Measurements from ENCODE around the gene OR5K2.

OR5K2 gene

DNA sequence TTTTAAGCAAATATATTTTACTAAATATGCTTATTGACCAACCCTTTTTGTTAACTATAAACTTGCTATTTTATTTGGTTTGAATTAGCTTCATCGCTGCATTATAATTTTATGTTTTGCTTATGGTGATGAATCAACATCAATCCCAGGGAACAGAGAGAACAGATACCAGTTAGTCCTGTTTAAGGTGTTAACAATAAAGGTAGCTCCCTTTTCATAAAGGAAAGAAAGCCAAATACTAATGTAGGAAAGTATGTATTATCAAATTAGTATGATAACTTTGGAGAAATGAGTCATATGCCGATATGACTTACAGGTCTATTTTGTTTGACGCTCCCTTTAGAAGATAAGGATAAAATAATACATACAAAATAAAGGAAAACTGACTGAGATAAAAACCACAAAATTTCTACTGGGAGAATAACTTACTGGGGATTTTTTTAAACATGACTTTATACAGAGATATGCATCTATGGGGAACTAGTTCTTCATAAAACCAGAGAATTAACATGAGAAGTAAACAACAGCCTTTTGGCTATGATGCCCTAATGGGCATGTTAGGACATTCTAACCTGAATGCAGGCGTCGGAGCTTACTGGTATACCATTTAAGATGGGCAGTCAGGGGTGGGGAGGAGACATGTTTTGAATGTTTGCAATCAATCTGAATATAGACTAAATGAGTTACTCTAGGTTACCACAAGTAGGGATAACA is 4.5 kb downstream of the OR5K2 start:
- no peaks in the 10 kb centered on the region for H3K9me3 ChIP-seq (ENCODE audit: control insufficient read depth, low read length)
- no peaks in the 10 kb centered on the region for H3K36me3 ChIP-seq (ENCODE audit: control insufficient read depth, insufficient read depth, low read length)
- H3K27me3 ChIP-seq (ENCODE audit: control insufficient read depth, insufficient read depth, low read length): no peaks in the 10 kb centered on the region
- H3K9ac ChIP-seq (ENCODE audit: low read length): no peak overlapping the region
- H3K4me1 ChIP-seq (ENCODE audit: control insufficient read depth, insufficient read depth, low read length): no peaks in the 10 kb centered on the region
- H3K4me3 ChIP-seq (ENCODE audit: low read length): no peak overlapping the region

DNA sequence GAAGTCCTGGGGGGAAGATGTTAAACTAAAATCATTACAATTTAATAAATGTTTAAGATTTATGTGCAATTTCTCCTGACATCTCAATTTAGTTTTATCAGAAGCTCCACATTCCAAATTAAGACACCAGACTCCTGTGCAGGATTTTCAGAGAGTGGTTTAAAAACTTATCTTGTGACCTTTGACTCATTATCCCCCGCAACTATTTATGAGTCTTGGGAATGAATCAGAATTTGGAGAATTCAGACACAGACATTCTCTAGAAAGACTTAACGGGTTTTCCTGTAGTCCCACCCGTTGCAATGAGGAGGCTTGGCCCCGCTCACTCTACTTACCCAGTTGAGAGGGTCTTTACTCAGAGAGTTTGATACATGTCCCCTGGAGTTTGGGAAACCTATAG is 7.1 kb downstream of the OR5K2 start:
- H3K9ac ChIP-seq (ENCODE audit: low read length): no peak overlapping the region
- H3K9me3 ChIP-seq (ENCODE audit: control insufficient read depth, low read length): no peaks in the 10 kb centered on the region
- no peak overlapping the region for H3K4me3 ChIP-seq (ENCODE audit: low read length)
- H3K36me3 ChIP-seq (ENCODE audit: control insufficient read depth, insufficient read depth, low read length): no peaks in the 10 kb centered on the region
- H3K27me3 ChIP-seq (ENCODE audit: control insufficient read depth, insufficient read depth, low read length): no peaks in the 10 kb centered on the region
- H3K4me1 ChIP-seq (ENCODE audit: control insufficient read depth, insufficient read depth, low read length): no peaks in the 10 kb centered on the region

DNA sequence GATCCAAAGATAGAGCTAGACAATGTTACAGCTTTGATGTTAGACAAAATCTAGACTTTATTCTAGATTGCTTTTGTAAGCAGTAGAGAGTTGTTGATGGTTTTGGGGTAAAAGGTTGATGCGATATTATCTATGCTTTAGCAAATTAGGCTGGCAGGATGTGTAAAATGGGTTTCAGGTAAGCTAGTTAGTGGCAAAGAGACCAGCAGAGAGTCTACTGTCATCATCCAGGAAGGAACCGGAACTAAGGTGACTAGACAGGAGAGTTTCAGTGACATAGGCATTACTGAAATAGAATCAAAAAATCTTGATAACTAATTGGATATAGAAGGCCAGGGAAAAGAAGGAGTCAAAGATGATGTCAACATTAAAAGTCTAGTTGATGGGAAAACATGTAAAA is 11.1 kb downstream of the OR5K2 start:
- Histone ChIP-seq H3K4me3 (ENCODE audit: low read length) (no peak overlapping the region), H3K27me3 (ENCODE audit: control insufficient read depth, insufficient read depth, low read length) (no peaks in the 10 kb centered on the region), H3K9me3 (ENCODE audit: control insufficient read depth, low read length) (no peaks in the 10 kb centered on the region), H3K36me3 (ENCODE audit: control insufficient read depth, insufficient read depth, low read length) (no peaks in the 10 kb centered on the region), H3K9ac (ENCODE audit: low read length) (no peak overlapping the region), H3K4me1 (ENCODE audit: control insufficient read depth, insufficient read depth, low read length) (no peaks in the 10 kb centered on the region)

DNA sequence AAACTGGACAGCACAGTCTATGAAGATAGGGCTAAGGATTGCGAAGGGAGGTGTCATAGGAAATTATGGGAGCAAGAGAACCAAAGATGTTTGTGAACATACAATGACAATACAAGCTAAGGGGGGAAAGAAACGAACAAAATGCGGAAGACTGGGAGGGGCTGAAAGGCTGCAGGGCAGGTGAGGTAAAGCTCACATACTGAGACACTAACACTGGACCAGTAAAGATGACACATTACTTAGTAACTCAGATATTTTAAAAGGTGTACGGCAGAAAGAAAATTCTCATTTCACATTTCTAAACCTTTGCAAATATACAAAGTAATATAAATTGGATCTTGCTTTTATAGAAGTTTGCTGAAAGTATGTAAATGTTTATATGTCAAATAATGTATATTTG is 15.1 kb downstream of the OR5K2 start:
- no peaks in the 10 kb centered on the region for H3K36me3 ChIP-seq (ENCODE audit: control insufficient read depth, insufficient read depth, low read length)
- no peaks in the 10 kb centered on the region for H3K9me3 ChIP-seq (ENCODE audit: control insufficient read depth, low read length)
- no peak overlapping the region for H3K9ac ChIP-seq (ENCODE audit: low read length)
- H3K4me3 ChIP-seq (ENCODE audit: low read length): no peak overlapping the region
- no peaks in the 10 kb centered on the region for H3K27me3 ChIP-seq (ENCODE audit: control insufficient read depth, insufficient read depth, low read length)
- no peaks in the 10 kb centered on the region for H3K4me1 ChIP-seq (ENCODE audit: control insufficient read depth, insufficient read depth, low read length)

DNA sequence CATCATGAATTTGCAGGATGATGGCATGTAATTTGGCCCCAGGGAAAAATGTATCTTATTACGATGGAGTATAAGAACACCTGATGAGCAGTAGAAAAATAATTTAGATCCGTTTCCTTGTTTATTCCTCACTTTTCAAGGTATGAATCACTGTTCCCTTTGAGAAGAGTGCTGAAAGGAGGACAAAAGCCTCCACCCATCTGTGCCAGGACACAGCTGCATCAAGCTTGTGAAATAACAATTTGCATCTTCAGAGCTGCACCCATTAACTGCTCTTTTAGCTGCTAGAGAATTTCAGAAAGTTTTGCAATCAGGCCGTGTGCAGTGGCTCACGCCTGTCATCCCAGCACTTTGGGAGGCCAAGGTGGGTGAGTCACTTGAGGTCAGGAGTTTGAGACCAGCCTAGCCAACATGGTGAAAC is 15.6 kb downstream of the OR5K2 start:
- Histone ChIP-seq H3K27me3 (ENCODE audit: control insufficient read depth, insufficient read depth, low read length) (no peaks in the 10 kb centered on the region), H3K36me3 (ENCODE audit: control insufficient read depth, insufficient read depth, low read length) (no peaks in the 10 kb centered on the region), H3K4me1 (ENCODE audit: control insufficient read depth, insufficient read depth, low read length) (no peaks in the 10 kb centered on the region), H3K4me3 (ENCODE audit: low read length) (no peak overlapping the region), H3K9ac (ENCODE audit: low read length) (no peak overlapping the region), H3K9me3 (ENCODE audit: control insufficient read depth, low read length) (no peaks in the 10 kb centered on the region)

DNA sequence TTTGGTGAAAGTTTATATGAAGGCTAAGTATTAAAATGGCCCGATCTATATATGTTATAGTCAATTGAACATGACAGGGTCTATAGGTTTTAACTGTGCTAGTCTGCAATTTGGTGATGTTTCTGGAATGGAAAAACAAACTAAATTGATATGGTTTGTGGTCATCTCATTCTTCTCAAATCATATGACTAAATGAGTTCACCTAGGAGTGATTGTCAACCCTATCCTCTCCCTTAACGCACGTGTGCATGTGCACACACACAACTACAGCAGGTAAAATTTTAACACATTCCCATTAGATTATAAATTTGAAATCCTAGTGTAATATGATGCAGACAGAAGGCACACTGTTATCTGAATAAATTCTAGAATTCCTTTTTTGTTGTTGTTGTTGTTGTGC is 16.3 kb downstream of the OR5K2 start:
- H3K36me3 ChIP-seq (ENCODE audit: control insufficient read depth, insufficient read depth, low read length): no peaks in the 10 kb centered on the region
- no peaks in the 10 kb centered on the region for H3K27me3 ChIP-seq (ENCODE audit: control insufficient read depth, insufficient read depth, low read length)
- no peaks in the 10 kb centered on the region for H3K4me1 ChIP-seq (ENCODE audit: control insufficient read depth, insufficient read depth, low read length)
- no peaks in the 10 kb centered on the region for H3K9me3 ChIP-seq (ENCODE audit: control insufficient read depth, low read length)
- H3K4me3 ChIP-seq (ENCODE audit: low read length): no peak overlapping the region
- no peak overlapping the region for H3K9ac ChIP-seq (ENCODE audit: low read length)

DNA sequence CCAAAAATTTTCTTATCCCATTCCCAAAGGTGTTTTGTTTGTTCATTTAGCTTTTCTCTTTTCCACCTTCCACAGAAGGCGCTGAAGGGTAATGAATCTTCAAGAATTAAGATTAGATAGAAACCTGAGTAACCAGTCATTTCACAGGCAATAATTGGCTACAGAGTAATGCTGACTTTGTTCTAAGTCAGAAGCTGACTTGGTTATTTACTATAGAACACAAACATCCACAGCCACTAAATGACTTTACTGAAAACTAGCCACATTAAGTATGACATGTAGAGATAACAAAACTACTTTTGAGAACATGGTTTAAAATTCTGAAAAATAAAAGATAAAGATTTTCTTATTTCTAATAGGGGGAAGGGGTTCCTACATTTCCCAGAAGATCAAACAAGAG is 17.5 kb downstream of the OR5K2 start:
- H3K4me1 ChIP-seq (ENCODE audit: control insufficient read depth, insufficient read depth, low read length): no peaks in the 10 kb centered on the region
- no peaks in the 10 kb centered on the region for H3K36me3 ChIP-seq (ENCODE audit: control insufficient read depth, insufficient read depth, low read length)
- no peaks in the 10 kb centered on the region for H3K27me3 ChIP-seq (ENCODE audit: control insufficient read depth, insufficient read depth, low read length)
- H3K9ac ChIP-seq (ENCODE audit: low read length): no peak overlapping the region
- H3K4me3 ChIP-seq (ENCODE audit: low read length): no peak overlapping the region
- no peaks in the 10 kb centered on the region for H3K9me3 ChIP-seq (ENCODE audit: control insufficient read depth, low read length)

DNA sequence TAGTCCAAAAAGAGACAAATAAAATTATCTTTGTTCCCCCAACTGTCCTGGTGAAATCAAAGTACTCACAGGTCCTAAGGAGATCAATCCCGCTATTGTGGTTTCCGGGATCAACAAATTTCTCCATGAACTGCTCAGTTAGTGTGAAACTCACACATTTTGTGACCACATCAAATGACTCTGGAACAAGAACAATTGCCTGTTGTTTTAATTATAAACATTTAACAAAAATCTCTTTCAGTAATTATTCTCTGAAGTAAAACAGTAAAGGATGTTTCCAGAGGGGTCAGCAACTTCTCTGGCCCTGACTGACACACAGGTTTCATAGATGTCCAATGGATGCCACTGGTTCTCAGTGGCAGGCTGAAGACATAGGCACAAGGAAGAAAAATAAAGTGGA is 21.3 kb downstream of the OR5K2 start:
- no peak overlapping the region for H3K4me3 ChIP-seq (ENCODE audit: low read length)
- H3K36me3 ChIP-seq (ENCODE audit: control insufficient read depth, insufficient read depth, low read length): no peaks in the 10 kb centered on the region
- no peaks in the 10 kb centered on the region for H3K27me3 ChIP-seq (ENCODE audit: control insufficient read depth, insufficient read depth, low read length)
- H3K9me3 ChIP-seq (ENCODE audit: control insufficient read depth, low read length): no peaks in the 10 kb centered on the region
- no peak overlapping the region for H3K9ac ChIP-seq (ENCODE audit: low read length)
- H3K4me1 ChIP-seq (ENCODE audit: control insufficient read depth, insufficient read depth, low read length): no peaks in the 10 kb centered on the region

DNA sequence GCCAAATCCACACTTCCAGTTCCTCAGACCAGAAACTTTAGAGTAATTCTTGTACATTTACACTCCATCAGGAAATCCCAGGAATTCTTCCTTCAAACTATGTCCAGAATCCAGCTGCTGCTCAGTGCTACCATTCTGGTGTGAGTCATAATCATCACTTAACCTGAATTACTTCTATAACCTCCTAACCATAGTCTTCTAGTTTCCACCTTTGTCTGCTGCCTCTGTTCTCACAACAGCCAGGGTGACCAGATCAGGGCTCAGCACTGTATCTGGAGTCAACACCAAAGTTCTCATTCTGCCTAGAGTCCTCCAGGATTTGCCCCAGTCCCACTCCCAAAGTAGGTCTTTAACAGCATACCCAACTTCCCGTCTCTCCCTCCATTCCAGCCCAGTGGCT is 21.9 kb downstream of the OR5K2 start:
- no peak overlapping the region for H3K9ac ChIP-seq (ENCODE audit: low read length)
- H3K36me3 ChIP-seq (ENCODE audit: control insufficient read depth, insufficient read depth, low read length): no peaks in the 10 kb centered on the region
- no peaks in the 10 kb centered on the region for H3K4me1 ChIP-seq (ENCODE audit: control insufficient read depth, insufficient read depth, low read length)
- H3K4me3 ChIP-seq (ENCODE audit: low read length): no peak overlapping the region
- no peaks in the 10 kb centered on the region for H3K27me3 ChIP-seq (ENCODE audit: control insufficient read depth, insufficient read depth, low read length)
- H3K9me3 ChIP-seq (ENCODE audit: control insufficient read depth, low read length): no peaks in the 10 kb centered on the region

DNA sequence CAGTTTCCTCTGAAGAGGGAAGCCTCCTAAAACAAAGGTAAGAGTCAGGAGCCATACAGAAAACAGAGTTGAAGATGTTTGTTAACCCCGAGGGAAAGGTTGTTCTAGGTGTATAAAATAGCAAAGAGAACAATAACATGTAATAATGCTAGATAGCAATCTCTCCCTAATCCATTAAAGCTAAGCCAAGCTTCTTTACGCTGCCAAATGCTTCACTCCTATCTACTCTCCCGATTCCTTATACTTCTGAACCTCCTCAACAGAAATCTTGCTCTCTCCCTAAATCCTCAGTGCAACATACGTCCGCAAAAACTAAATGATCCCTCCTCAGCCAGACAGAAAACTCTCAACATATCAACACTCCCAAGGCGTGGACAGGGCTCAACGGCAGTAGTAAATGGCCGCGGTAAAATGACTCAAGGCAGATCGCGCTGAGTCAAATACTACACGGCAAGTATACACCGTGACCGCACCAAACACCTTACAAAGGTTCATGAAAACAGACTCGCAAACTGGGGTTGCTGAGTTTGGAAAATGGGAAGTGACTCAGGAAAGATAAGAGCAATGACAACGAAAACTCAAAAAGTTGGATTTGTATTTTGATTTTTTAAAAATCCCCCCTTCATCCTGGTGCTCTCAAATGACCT is 24.5 kb downstream of the OR5K2 start:
- Histone ChIP-seq H3K9me3 (ENCODE audit: control insufficient read depth, low read length) (no peaks in the 10 kb centered on the region), H3K4me3 (ENCODE audit: low read length) (peak overlapping the region; percentile 37), H3K27me3 (ENCODE audit: control insufficient read depth, insufficient read depth, low read length) (no peaks in the 10 kb centered on the region), H3K4me1 (ENCODE audit: control insufficient read depth, insufficient read depth, low read length) (no peaks in the 10 kb centered on the region), H3K9ac (ENCODE audit: low read length) (peak overlapping the region; percentile 83), H3K36me3 (ENCODE audit: control insufficient read depth, insufficient read depth, low read length) (no peaks in the 10 kb centered on the region)

DNA sequence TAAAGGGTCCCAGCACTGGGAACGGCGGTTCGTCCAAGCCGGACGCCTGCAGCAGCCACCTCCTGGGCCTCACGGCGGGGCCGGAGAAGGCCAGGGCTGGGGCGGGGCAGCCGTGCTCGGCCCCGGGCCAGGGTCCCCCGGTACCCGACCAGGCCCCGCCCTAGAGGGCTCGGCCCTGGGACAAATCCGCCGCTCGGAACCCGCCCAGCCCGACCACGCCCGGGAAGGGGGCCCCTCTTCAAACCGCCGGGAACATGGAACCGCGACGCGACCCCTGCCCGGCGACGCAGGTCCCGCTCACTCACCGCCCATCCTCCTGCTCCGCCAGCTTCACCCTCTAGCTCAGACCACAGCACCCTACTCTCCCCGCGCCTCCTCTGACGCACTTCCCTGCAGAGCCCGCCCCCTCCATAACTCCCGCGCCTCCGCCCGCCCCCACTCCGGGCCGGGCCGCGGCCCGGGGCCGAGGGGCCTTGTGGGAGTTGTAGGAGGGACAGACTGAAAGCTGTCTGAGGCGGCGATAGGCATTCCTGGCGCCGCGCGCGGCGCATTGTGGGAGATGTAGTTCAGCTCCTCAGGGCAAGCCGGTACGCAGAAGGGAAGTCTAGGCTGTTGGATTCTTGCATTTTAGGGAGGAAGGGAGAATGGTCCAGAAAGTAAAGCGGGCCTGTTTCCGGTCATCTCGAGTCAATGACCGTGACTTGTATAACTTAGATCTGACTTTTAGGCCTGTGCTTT is 25.2 kb downstream of the OR5K2 start, which contains the start of gene CLDND1:
CLDND1 (minus strand) TSS at position 359 of the 738 bp plus-strand sequence. CDS start 1,478 bp downstream, outside the sequence.
- no peaks in the 10 kb centered on the region for H3K4me1 ChIP-seq (ENCODE audit: control insufficient read depth, insufficient read depth, low read length)
- peak within 1 kb of the TSS; percentile 37 for H3K4me3 ChIP-seq (ENCODE audit: low read length)
- H3K9ac ChIP-seq (ENCODE audit: low read length): peak within 1 kb of the TSS; percentile 83
- no peaks in the 10 kb centered on the region for H3K9me3 ChIP-seq (ENCODE audit: control insufficient read depth, low read length)
- no peaks in the 10 kb centered on the region for H3K36me3 ChIP-seq (ENCODE audit: control insufficient read depth, insufficient read depth, low read length)
- no peaks in the 10 kb centered on the region for H3K27me3 ChIP-seq (ENCODE audit: control insufficient read depth, insufficient read depth, low read length)

DNA sequence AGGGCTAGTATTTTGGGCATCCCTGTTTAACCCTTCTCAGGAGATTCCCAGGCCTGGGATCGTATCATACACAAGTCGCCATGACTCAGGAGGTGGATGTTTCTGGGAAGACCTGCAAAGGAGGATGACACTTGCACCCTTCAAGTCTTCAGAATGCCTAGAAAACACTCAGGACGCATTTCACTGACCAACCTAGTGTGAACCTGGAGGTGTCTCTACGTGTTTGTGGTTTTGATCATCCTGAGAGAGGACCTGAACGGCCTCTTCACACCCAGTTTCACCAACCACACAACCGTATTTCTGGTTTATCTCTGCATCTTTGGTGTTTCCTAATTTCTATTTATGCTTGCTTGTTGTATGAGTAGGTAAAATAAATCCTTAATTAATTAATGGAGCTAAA is 28.0 kb downstream of the OR5K2 start:
- no peaks in the 10 kb centered on the region for H3K9me3 ChIP-seq (ENCODE audit: control insufficient read depth, low read length)
- H3K9ac ChIP-seq (ENCODE audit: low read length): no peak overlapping the region
- no peaks in the 10 kb centered on the region for H3K36me3 ChIP-seq (ENCODE audit: control insufficient read depth, insufficient read depth, low read length)
- H3K27me3 ChIP-seq (ENCODE audit: control insufficient read depth, insufficient read depth, low read length): no peaks in the 10 kb centered on the region
- H3K4me3 ChIP-seq (ENCODE audit: low read length): no peak overlapping the region
- H3K4me1 ChIP-seq (ENCODE audit: control insufficient read depth, insufficient read depth, low read length): no peaks in the 10 kb centered on the region

Measured in mucosa of stomach (tissue), 1 donor.